Sigmoid colon (tissue), 4 donors: ENCODE results near the gene LIN7B.

Source experiments
- CTCF ChIP-seq, 4 experiments: fragments of 450-650 bp in 3 of 4; fragments of 200-600 bp in 1 of 4; IDR thresholded peaks; one replicate each; pipeline ENCODE4 v1.5.1; 2016 to 2019; ENCODE audit warnings: antibody characterized with exemption in 4 of 4, mild to moderate bottlenecking in 3 of 4, moderate library complexity in 2 of 4
- EP300 ChIP-seq, 4 donors: sonication (generic); formaldehyde crosslinking; IDR thresholded peaks; one replicate each; pipeline ENCODE4 v1.6.1; 2017; ENCODE audit warnings: antibody characterized with exemption in 4 of 4
- POLR2A ChIP-seq, 2 donors: fragments of 450-650 bp; IDR thresholded peaks; one replicate each; pipeline ENCODE4 v1.6.1; 2016; ENCODE audit warnings: antibody characterized with exemption in 2 of 2, mild to moderate bottlenecking in 2 of 2, moderate library complexity in 2 of 2
- POLR2AphosphoS5 ChIP-seq, 4 donors: sonication (generic); formaldehyde crosslinking; IDR thresholded peaks; one replicate each; pipeline ENCODE4 v1.6.1; 2017; ENCODE audit warnings: antibody characterized with exemption in 4 of 4

- TF ChIP-seq CTCF (IDR thresholded peaks at IDR 0.05): no peak
- no peak for TF ChIP-seq POLR2A (IDR thresholded peaks at IDR 0.05)
- TF ChIP-seq EP300 (IDR thresholded peaks at IDR 0.05): no peak
- TF ChIP-seq POLR2AphosphoS5 (IDR thresholded peaks at IDR 0.05): no peak
Observed at GRCh38 chr19:49132974-49133609, 18.9 kb downstream of the LIN7B start.
